HCT116 (cell line): Measurements from ENCODE around the gene ZNF438. TPM values are rescaled to one million over a fixed set of nuclear protein-coding genes. Genes with fewer than 3 reads are reported as not detected.

ENCODE experiments used
- ATAC-seq: fragments of 200-7000 bp; cut with Tn5 transposase; 2 replicates; pipeline ENCODE4 v1.9.1; 2020; ENCODE audit warnings: mild to moderate bottlenecking, moderate library complexity
- BruUV-seq: library from RNA; stranded (reverse); fragments of 400-500 nt; replicated peaks from 2 replicates; lab custom pipeline; 2021; lab: Mats Ljungman, UMichigan
- CTCF ChIA-PET: fragments of 300-600 bp; sonication (Branson Sonifier 250); formaldehyde crosslinking; loops from one replicate; lab custom pipeline; 2021; ENCODE audit warnings: antibody characterized with exemption; lab: Charles Lee
- POLR2A ChIA-PET: fragments of 300-600, 350-600 bp; sonication (Branson Sonifier 250); formaldehyde crosslinking; loops from one replicate; lab custom pipeline; 2021; ENCODE audit warnings: antibody characterized with exemption; lab: Charles Lee
- RAD21 ChIA-PET, 2 experiments: fragments of 300-600 bp; sonication (Branson Sonifier 250); formaldehyde crosslinking; loops; one replicate each; lab custom pipeline; 2023; ENCODE audit warnings: low total read pairs in 2 of 2; ENCODE audit not compliant: uncharacterized antibody in 2 of 2, unreplicated experiment in 2 of 2, low non-redundant PET in 1 of 2; lab: Charles Lee
- DNase-seq: peaks from one replicate; pipeline ENCODE4 v3.0.0-alpha.2; 2010; ENCODE audit warnings: low read depth, low spot score
- H2AFZ ChIP-seq: fragments of 200-600 bp; shearing (Covaris generic), sonication (generic); 2 replicates; pipeline ENCODE4 v1.6.1; 2017; ENCODE audit warnings: low read depth, mixed run types, mixed read lengths, antibody characterized with exemption, low read length; ENCODE audit not compliant: poor library complexity, severe bottlenecking
- H3K27ac ChIP-seq: 2 replicates; pipeline ENCODE4 v1.5.1; 2012; ENCODE audit warnings: low read depth, low read length
- H3K27me3 ChIP-seq: fragments of 200-600 bp; sonication (generic); 2 replicates; pipeline ENCODE4 v1.6.1; 2016; ENCODE audit warnings: mixed run types, low read length, mixed read lengths; ENCODE audit not compliant: insufficient read depth
- H3K36me3 ChIP-seq, 2 experiments: fragments of 200-500 bp in 1 of 2; fragments of 200-600 bp in 1 of 2; sonication (Bioruptor generic) in 1 of 2; sonication (generic) in 1 of 2; 2 replicates each; pipeline versions ENCODE4 v1.5.1 to v1.6.1; 2014 to 2016; ENCODE audit warnings: low read length in 2 of 2, inconsistent platforms in 1 of 2, mixed read lengths in 1 of 2, mixed run types in 1 of 2; ENCODE audit not compliant: insufficient read depth in 2 of 2, control insufficient read depth in 1 of 2
- H3K4me1 ChIP-seq, 2 experiments: fragments of 200-600 bp in 1 of 2; sonication (generic) in 1 of 2; 2 replicates each; pipeline versions ENCODE4 v1.5.1 to v1.6.1; 2012 to 2017; ENCODE audit warnings: low read length in 2 of 2, inconsistent platforms in 1 of 2, mild to moderate bottlenecking in 1 of 2, mixed read lengths in 1 of 2, mixed run types in 1 of 2, moderate library complexity in 1 of 2; ENCODE audit not compliant: insufficient read depth in 2 of 2, control insufficient read depth in 1 of 2
- H3K4me2 ChIP-seq: fragments of 200-600 bp; sonication (generic); 2 replicates; pipeline ENCODE4 v1.6.1; 2017; ENCODE audit warnings: mixed run types, low read length, mixed read lengths
- H3K4me3 ChIP-seq, 2 experiments: fragments of 200-600 bp in 1 of 2; sonication (generic) in 1 of 2; replicated peaks in 1 of 2; 2 replicates each; pipeline ENCODE4 v1.5.1; 2011 to 2016; ENCODE audit warnings: low read length in 2 of 2, control low read depth in 1 of 2, low read depth in 1 of 2, mild to moderate bottlenecking in 1 of 2, mixed read lengths in 1 of 2, mixed run types in 1 of 2
- H3K79me2 ChIP-seq: fragments of 200-600 bp; sonication (generic); 2 replicates; pipeline ENCODE4 v1.6.1; 2017; ENCODE audit warnings: mild to moderate bottlenecking, mixed run types, low read length, moderate library complexity, mixed read lengths; ENCODE audit not compliant: insufficient read depth
- H3K9ac ChIP-seq: fragments of 200-600 bp; sonication (generic); 2 replicates; pipeline ENCODE4 v1.6.1; 2016; ENCODE audit warnings: low read length, mixed read lengths
- H3K9me2 ChIP-seq: fragments of 200-600 bp; sonication (generic), shearing (Covaris generic); 2 replicates; pipeline ENCODE4 v1.6.1; 2017; ENCODE audit warnings: mixed run types, mild to moderate bottlenecking, moderate library complexity; ENCODE audit not compliant: insufficient read depth
- H3K9me3 ChIP-seq, 2 experiments: fragments of 200-500 bp in 1 of 2; fragments of 200-600 bp in 1 of 2; sonication (Bioruptor generic) in 1 of 2; sonication (generic) in 1 of 2; 2 replicates each; pipeline ENCODE4 v1.6.1; 2014 to 2017; ENCODE audit warnings: low read length in 2 of 2, mixed read lengths in 2 of 2, inconsistent platforms in 1 of 2, low read depth in 1 of 2, mild to moderate bottlenecking in 1 of 2, mixed run types in 1 of 2, moderate library complexity in 1 of 2; ENCODE audit not compliant: control insufficient read depth in 1 of 2, insufficient read depth in 1 of 2
- H4K20me1 ChIP-seq: fragments of 200-600 bp; sonication (generic), shearing (Covaris generic); 2 replicates; pipeline ENCODE4 v1.6.1; 2017; ENCODE audit warnings: mixed run types, mild to moderate bottlenecking, moderate library complexity; ENCODE audit not compliant: insufficient read depth
- ELF1 ChIP-seq: IDR thresholded peaks from 2 replicates; pipeline ENCODE4 v1.6.1; 2012; ENCODE audit warnings: low read depth, borderline replicate concordance
- FOSL1 ChIP-seq: IDR thresholded peaks from 2 replicates; pipeline ENCODE4 v1.6.1; 2012; ENCODE audit warnings: low read depth
- RAD21 ChIP-seq: IDR thresholded peaks from 2 replicates; pipeline ENCODE4 v1.6.1; 2012; ENCODE audit warnings: low read depth, mild to moderate bottlenecking
- REST ChIP-seq: IDR thresholded peaks from 2 replicates; pipeline ENCODE4 v1.6.1; 2012; ENCODE audit warnings: low read depth
- SRF ChIP-seq: IDR thresholded peaks from 2 replicates; pipeline ENCODE4 v1.6.1; 2012; ENCODE audit warnings: low read depth
- ZFX ChIP-seq: fragments of 450-650 bp; IDR thresholded peaks from 2 replicates; pipeline ENCODE4 v1.6.1; 2017
- intact Hi-C: fragments of 100-400 bp; cut with micrococcal nuclease; formaldehyde crosslinking; loops from 2 replicates; pipeline ENCODE4 v1.10.0; 2022
- total RNA-seq: library from RNA; stranded (reverse); gene quantifications from one replicate; pipeline ENCODE4 v1.2.1, GENCODE V29; 2021; ENCODE audit not compliant: unreplicated experiment
- TF ChIP-seq, protein P1 (sequence below): IDR thresholded peaks from 2 replicates; pipeline ENCODE4 v1.6.1; 2012

Gene ZNF438
- total RNA-seq, 1 experiment from 2014 or later = 3.3 TPM

GRCh38 chr10:30968711-30969110 is 63.0 kb downstream of the ZNF438 start:
- TF ChIP-seq ZFX (no peak), FOSL1 (no peak), REST (no peak), RAD21 (no peak), SRF (no peak), ELF1 (no peak)
- TF ChIP-seq, protein P1, sequence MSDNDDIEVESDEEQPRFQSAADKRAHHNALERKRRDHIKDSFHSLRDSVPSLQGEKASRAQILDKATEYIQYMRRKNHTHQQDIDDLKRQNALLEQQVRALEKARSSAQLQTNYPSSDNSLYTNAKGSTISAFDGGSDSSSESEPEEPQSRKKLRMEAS = no peak
- Histone ChIP-seq H3K4me2 (no peak overlapping the region), H3K36me3 (no peaks in the 10 kb centered on the region), H2AFZ (no peak overlapping the region), H3K27ac (no peak overlapping the region), H3K9me3 (no peaks in the 10 kb centered on the region), H4K20me1 (no peaks in the 10 kb centered on the region), H3K4me3 (no peak overlapping the region), H3K9me2 (no peaks in the 10 kb centered on the region), H3K9ac (no peak overlapping the region), H3K27me3 (no peaks in the 10 kb centered on the region), H3K79me2 (no peaks in the 10 kb centered on the region), H3K4me1 (no peaks in the 10 kb centered on the region)
- intact Hi-C loops = no loop called here
- ATAC-seq (no peak), DNase-seq (no peak)
- no TSS peak for BruUV-seq
- POLR2A ChIA-PET = no interaction called here
- RAD21 ChIA-PET = no interaction called here
- CTCF ChIA-PET = no interaction called here
